Liver (tissue), 9 donors: ENCODE results near the gene DMD. TPM values are rescaled to one million over a fixed set of nuclear protein-coding genes. Genes with fewer than 3 reads are reported as not detected.

ENCODE experiments used
- DNase-seq: peaks from one replicate; pipeline ENCODE4 v3.0.0-alpha.2; 2017; ENCODE audit warnings: low spot score
- H3K27ac ChIP-seq, 2 donors: one replicate each; pipeline ENCODE4 v1.7.0; 2013; ENCODE audit warnings: inconsistent platforms in 2 of 2, low read length in 2 of 2, control low read depth in 1 of 2, low read depth in 1 of 2, mild to moderate bottlenecking in 1 of 2
- H3K27me3 ChIP-seq, 4 donors: one replicate each; pipeline versions ENCODE4 v1.6.1 to v1.7.0; 2013; ENCODE audit warnings: low read length in 3 of 4, inconsistent platforms in 1 of 4, mild to moderate bottlenecking in 1 of 4, moderate library complexity in 1 of 4; ENCODE audit not compliant: control insufficient read depth in 4 of 4, insufficient read depth in 4 of 4
- H3K36me3 ChIP-seq, 4 donors: one replicate each; pipeline versions ENCODE4 v1.6.1 to v1.7.0; 2013; ENCODE audit warnings: low read length in 3 of 4, mild to moderate bottlenecking in 3 of 4, low read depth in 1 of 4, moderate library complexity in 1 of 4; ENCODE audit not compliant: control insufficient read depth in 4 of 4, insufficient read depth in 3 of 4
- H3K4me1 ChIP-seq, 4 donors: one replicate each; pipeline versions ENCODE4 v1.6.1 to v1.7.0; 2013; ENCODE audit warnings: low read length in 3 of 4, mild to moderate bottlenecking in 3 of 4, moderate library complexity in 1 of 4; ENCODE audit not compliant: control insufficient read depth in 4 of 4, insufficient read depth in 4 of 4
- H3K4me3 ChIP-seq, 3 donors: one replicate each; pipeline versions ENCODE4 v1.6.1 to v1.7.0; 2013; ENCODE audit warnings: low read length in 3 of 3, control low read depth in 1 of 3, low read depth in 1 of 3, mild to moderate bottlenecking in 1 of 3
- H3K9ac ChIP-seq, 2 donors: one replicate each; pipeline ENCODE4 v1.7.0; 2013; ENCODE audit warnings: low read length in 2 of 2, mild to moderate bottlenecking in 2 of 2, moderate library complexity in 2 of 2, control low read depth in 1 of 2, low read depth in 1 of 2
- H3K9me3 ChIP-seq, 4 donors: one replicate each; pipeline versions ENCODE4 v1.6.1 to v1.7.0; 2013; ENCODE audit warnings: low read length in 3 of 4; ENCODE audit not compliant: control insufficient read depth in 4 of 4
- ATF3 ChIP-seq: IDR thresholded peaks from 2 replicates; pipeline ENCODE4 v1.6.1; 2016; ENCODE audit warnings: antibody characterized with exemption
- EGR1 ChIP-seq, 2 donors: IDR thresholded peaks; 2 replicates each; pipeline ENCODE4 v1.6.1; 2016 to 2018; ENCODE audit warnings: antibody characterized with exemption in 2 of 2, low read depth in 2 of 2
- FOXA1 ChIP-seq: IDR thresholded peaks from 2 replicates; pipeline ENCODE4 v1.6.1; 2016; ENCODE audit warnings: antibody characterized with exemption
- FOXA2 ChIP-seq: IDR thresholded peaks from 2 replicates; pipeline ENCODE4 v1.6.1; 2016; ENCODE audit warnings: antibody characterized with exemption
- GABPA ChIP-seq, 2 donors: IDR thresholded peaks in 1 of 2; conservative IDR thresholded peaks in 1 of 2; 2 replicates each; pipeline ENCODE4 v1.6.1; 2016; ENCODE audit warnings: antibody characterized with exemption in 2 of 2, mild to moderate bottlenecking in 1 of 2, moderate library complexity in 1 of 2
- HNF4A ChIP-seq, 2 donors: conservative IDR thresholded peaks; 2 replicates each; pipeline ENCODE4 v1.6.1; 2016; ENCODE audit warnings: antibody characterized with exemption in 2 of 2, mild to moderate bottlenecking in 2 of 2
- HNF4G ChIP-seq: IDR thresholded peaks from 2 replicates; pipeline ENCODE4 v1.6.1; 2016; ENCODE audit warnings: antibody characterized with exemption
- JUND ChIP-seq, 2 donors: IDR thresholded peaks; 2 replicates each; pipeline ENCODE4 v1.6.1; 2016; ENCODE audit warnings: antibody characterized with exemption in 2 of 2
- MAX ChIP-seq: IDR thresholded peaks from 2 replicates; pipeline ENCODE4 v1.6.1; 2016; ENCODE audit warnings: antibody characterized with exemption
- NR2F2 ChIP-seq: IDR thresholded peaks from 2 replicates; pipeline ENCODE4 v1.6.1; 2016; ENCODE audit warnings: antibody characterized with exemption
- RXRA ChIP-seq, 2 donors: IDR thresholded peaks; 2 replicates each; pipeline ENCODE4 v1.6.1; 2017 to 2018; ENCODE audit warnings: antibody characterized with exemption in 2 of 2, mild to moderate bottlenecking in 1 of 2
- SP1 ChIP-seq: IDR thresholded peaks from 2 replicates; pipeline ENCODE4 v1.6.1; 2018; ENCODE audit warnings: antibody characterized with exemption, mild to moderate bottlenecking
- TAF1 ChIP-seq: conservative IDR thresholded peaks from 2 replicates; pipeline ENCODE4 v1.6.1; 2016; ENCODE audit warnings: antibody characterized with exemption, mild to moderate bottlenecking
- YY1 ChIP-seq: IDR thresholded peaks from 2 replicates; pipeline ENCODE4 v1.6.1; 2016; ENCODE audit warnings: antibody characterized with exemption, mild to moderate bottlenecking
- ZBTB33 ChIP-seq: IDR thresholded peaks from 2 replicates; pipeline ENCODE4 v1.6.1; 2016; ENCODE audit warnings: antibody characterized with exemption
- WGBS: extraction: QIAGEN DNeasy Blood & Tissue Kit; methylation state at CpG from one replicate; pipeline ENCODE4 v1.1.7; 2013; 5-methylcytosine and 5-hydroxymethylcytosine counted together
- polyA plus RNA-seq, 2 donors: library from polyadenylated mRNA; stranded (reverse) in 1 of 2; unstranded in 1 of 2; fragments of 200-250 nt in 1 of 2; fragments of >200 nt in 1 of 2; fragmentation: Nextera tagmentation in 1 of 2; extraction: Ambion mirVana in 1 of 2; gene quantifications; one replicate each; pipeline versions ENCODE4 v1.2.1 to v1.2.3, GENCODE V29; 2013 to 2015
- total RNA-seq, 2 donors: library from RNA; depleted of rRNA; stranded (reverse); fragments of >200 nt; gene quantifications; one replicate each; pipeline ENCODE4 v1.2.3, GENCODE V29; 2014
- TF ChIP-seq, protein P1 (sequence below): fragments of 150-350 bp; IDR thresholded peaks from 2 replicates; pipeline ENCODE4 v1.5.1; 2017; ENCODE audit warnings: improper control_type of control experiment, low read depth, low read length; ENCODE audit not compliant: missing input control
- donor health status: healthy.
- donor health status: healthy.
- donor health status: healthy.
- donor health status: healthy.
- donor health status: healthy.

Gene DMD
- total and polyA plus RNA-seq, 4 donors: 14.6 to 61.9 (median 23.9) TPM

- Histone ChIP-seq H3K4me1 (no peaks in the 10 kb centered on the region), H3K4me3 (no peak overlapping the region), H3K36me3 (peaks cover 0 to 14% (median 7%) of the 10 kb centered on the region in 4 donors), H3K9me3 (no peaks in the 10 kb centered on the region), H3K27ac (no peak overlapping the region), H3K9ac (no peak overlapping the region), H3K27me3 (no peaks in the 10 kb centered on the region)
- 87% methylated on average over 6 of the region's 6 CpGs for WGBS
- no peak for DNase-seq
- TF ChIP-seq, protein P1, sequence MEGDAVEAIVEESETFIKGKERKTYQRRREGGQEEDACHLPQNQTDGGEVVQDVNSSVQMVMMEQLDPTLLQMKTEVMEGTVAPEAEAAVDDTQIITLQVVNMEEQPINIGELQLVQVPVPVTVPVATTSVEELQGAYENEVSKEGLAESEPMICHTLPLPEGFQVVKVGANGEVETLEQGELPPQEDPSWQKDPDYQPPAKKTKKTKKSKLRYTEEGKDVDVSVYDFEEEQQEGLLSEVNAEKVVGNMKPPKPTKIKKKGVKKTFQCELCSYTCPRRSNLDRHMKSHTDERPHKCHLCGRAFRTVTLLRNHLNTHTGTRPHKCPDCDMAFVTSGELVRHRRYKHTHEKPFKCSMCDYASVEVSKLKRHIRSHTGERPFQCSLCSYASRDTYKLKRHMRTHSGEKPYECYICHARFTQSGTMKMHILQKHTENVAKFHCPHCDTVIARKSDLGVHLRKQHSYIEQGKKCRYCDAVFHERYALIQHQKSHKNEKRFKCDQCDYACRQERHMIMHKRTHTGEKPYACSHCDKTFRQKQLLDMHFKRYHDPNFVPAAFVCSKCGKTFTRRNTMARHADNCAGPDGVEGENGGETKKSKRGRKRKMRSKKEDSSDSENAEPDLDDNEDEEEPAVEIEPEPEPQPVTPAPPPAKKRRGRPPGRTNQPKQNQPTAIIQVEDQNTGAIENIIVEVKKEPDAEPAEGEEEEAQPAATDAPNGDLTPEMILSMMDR: no peak
These were observed 2033.1 kb downstream of the DMD start for GRCh38 chrX:31178064-31178768.

GRCh38 chrX:31170792-31171191, 2040.6 kb downstream of the DMD start:
- no peaks in the 10 kb centered on the region for H3K4me1 ChIP-seq
- H3K27ac ChIP-seq: no peak overlapping the region
- H3K9ac ChIP-seq: no peak overlapping the region
- H3K36me3 ChIP-seq: peaks cover 0 to 11% (median 6%) of the 10 kb centered on the region in 4 donors
- TF ChIP-seq, protein P1: no peak
- TF ChIP-seq TAF1 (no peak), FOXA2 (no peak), SP1 (no peak), HNF4A (conservative IDR thresholded peaks at IDR 0.05) (no peak), FOXA1 (no peak), ATF3 (no peak)
- no peak for DNase-seq
- H3K9me3 ChIP-seq: no peaks in the 10 kb centered on the region
- no peaks in the 10 kb centered on the region for H3K27me3 ChIP-seq
- 85% methylated on average over 2 of the region's 2 CpGs for WGBS
- no peak overlapping the region for H3K4me3 ChIP-seq

DNA sequence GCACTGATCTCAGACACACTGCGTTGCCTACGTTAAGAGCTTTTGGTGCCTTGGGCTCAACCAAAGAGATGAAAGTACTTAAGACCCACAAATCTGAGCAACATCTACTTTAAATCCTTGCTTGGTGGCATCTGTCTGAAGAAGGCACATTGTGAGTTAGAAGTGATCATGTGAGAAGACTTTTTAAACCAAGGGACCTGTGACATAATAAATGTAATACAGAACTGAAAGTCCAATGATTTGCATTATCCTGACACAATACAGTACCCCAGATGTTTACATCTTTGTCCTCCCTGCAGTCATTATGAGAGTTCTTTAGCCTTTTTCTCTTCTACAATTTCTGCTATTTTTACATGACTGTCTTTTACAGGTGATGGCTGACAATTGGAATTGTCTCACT, 2042.8 kb downstream of the DMD start:
- DNase-seq: no peak
- Histone ChIP-seq H3K4me3 (no peak overlapping the region), H3K4me1 (peaks cover 0 to 4% (median 0%) of the 10 kb centered on the region in 4 donors), H3K9me3 (no peaks in the 10 kb centered on the region), H3K27me3 (no peaks in the 10 kb centered on the region), H3K36me3 (peaks cover 0 to 11% (median 6%) of the 10 kb centered on the region in 4 donors), H3K9ac (no peak overlapping the region), H3K27ac (no peak overlapping the region)
- 100% methylated on average over 2 of the region's 2 CpGs for WGBS
- TF ChIP-seq JUND (IDR thresholded peaks at IDR 0.05) (no peak), MAX (no peak), TAF1 (no peak), RXRA (IDR thresholded peaks at IDR 0.05) (no peak), HNF4G (no peak), ZBTB33 (no peak), FOXA1 (no peak), EGR1 (IDR thresholded peaks at IDR 0.05; ENCODE audit: low read depth in 2 of 2) (no peak), HNF4A (conservative IDR thresholded peaks at IDR 0.05) (no peak), NR2F2 (no peak), GABPA (IDR thresholded peaks at IDR 0.05 in 1 of 2, conservative IDR thresholded peaks at IDR 0.05 in 1 of 2) (no peak), ATF3 (no peak), YY1 (no peak), SP1 (no peak)
- TF ChIP-seq, protein P1: no peak
